K562 (cell line): ENCODE results near the gene MEF2D. TPM values are rescaled to one million over a fixed set of nuclear protein-coding genes. Genes with fewer than 3 reads are reported as not detected.

ENCODE experiments used
- CBX5 ChIP-seq: IDR thresholded peaks from 2 replicates; pipeline ENCODE4 v1.6.1; 2014; ENCODE audit warnings: low read depth, borderline replicate concordance
- CSDE1 ChIP-seq, 2 experiments: fragments of 450-650 bp; IDR thresholded peaks; 2 replicates each; pipeline ENCODE4 v1.6.1; 2016; ENCODE audit warnings: mild to moderate bottlenecking in 1 of 2
- FIP1L1 ChIP-seq: fragments of 200-400 bp; formaldehyde crosslinking; IDR thresholded peaks from 2 replicates; pipeline ENCODE4 v1.6.1; 2018; ENCODE audit warnings: mild to moderate bottlenecking, low read depth, low read length; ENCODE audit not compliant: poor library complexity, severe bottlenecking
- FOXA3 ChIP-seq, 2 experiments: fragments of 450-650 bp in 1 of 2; sonication (generic) in 1 of 2; formaldehyde crosslinking; IDR thresholded peaks in 1 of 2; conservative IDR thresholded peaks in 1 of 2; 2 replicates each; pipeline versions ENCODE4 v1.4.0 to v1.8.0; 2020 to 2022; ENCODE audit warnings: mild to moderate bottlenecking in 2 of 2, missing genetic modification reagents in 1 of 2
- SAFB ChIP-seq: fragments of 200-400 bp; formaldehyde crosslinking; IDR thresholded peaks from 2 replicates; pipeline ENCODE4 v1.6.1; 2017; ENCODE audit warnings: low read depth, low read length, borderline replicate concordance
- SIN3B ChIP-seq: fragments of 450-650 bp; IDR thresholded peaks from 2 replicates; pipeline ENCODE4 v1.6.1; 2017; ENCODE audit warnings: low read depth, mild to moderate bottlenecking, moderate library complexity
- TARDBP ChIP-seq: fragments of 450-650 bp; IDR thresholded peaks from 2 replicates; pipeline ENCODE4 v1.6.1; 2016
- THRAP3 ChIP-seq: fragments of 450-650 bp; IDR thresholded peaks from 2 replicates; pipeline ENCODE4 v1.6.1; 2016; ENCODE audit warnings: mild to moderate bottlenecking, inconsistent platforms, borderline replicate concordance
- ZBED1 ChIP-seq: IDR thresholded peaks from 2 replicates; pipeline ENCODE4 v1.6.1; 2014
- ZBTB12 ChIP-seq: fragments of 250-450 bp; sonication (Bioruptor Pico); IDR thresholded peaks from 2 replicates; pipeline ENCODE4 v1.4.0; 2020
- ZBTB40 ChIP-seq, 2 experiments: fragments of 450-650 bp in 1 of 2; sonication (generic) in 1 of 2; formaldehyde crosslinking in 1 of 2; IDR thresholded peaks; 2 replicates each; pipeline versions ENCODE4 v1.7.1 to v1.9.0; 2016 to 2022; ENCODE audit warnings: inconsistent platforms in 1 of 2, mild to moderate bottlenecking in 1 of 2, missing genetic modification reagents in 1 of 2
- polyA plus RNA-seq, 8 experiments: library from polyadenylated mRNA; depleted of rRNA in 4 of 8; stranded (reverse) in 5 of 8; unstranded in 3 of 8; fragments of >200 nt; fragmentation: Nextera tagmentation in 2 of 8; fragmentation: Illumina TruSeq in 1 of 8; extraction: Ambion mirVana in 2 of 8; extraction: Trizol in 1 of 8; gene quantifications; 2 replicates each; pipeline versions ENCODE4 v1.2.1 to v1.2.3, GENCODE V29; 2011 to 2014; ENCODE audit warnings: inconsistent platforms in 1 of 8, missing spikeins in 1 of 8
- total RNA-seq, 7 experiments: library from RNA; depleted of rRNA in 6 of 7; stranded (reverse); fragments of >200 nt in 6 of 7; fragmentation: Illumina TruSeq in 2 of 7; extraction: Trizol in 2 of 7; gene quantifications; 2 replicates each; pipeline versions ENCODE4 v1.2.1 to v1.2.3, GENCODE V29; 2011 to 2021; ENCODE audit warnings: low replicate concordance in 1 of 7
- TF ChIP-seq, protein P1 (sequence below), 2 experiments: IDR thresholded peaks; 2 replicates each; pipeline ENCODE4 v1.6.1; 2012; ENCODE audit warnings: improper control_type of control experiment in 2 of 2, low read depth in 2 of 2, low read length in 2 of 2, borderline replicate concordance in 1 of 2

The MEF2D gene
- total and polyA plus RNA-seq, 9 of the 15 experiments (the other 6 are each of a cell fraction or from before 2014, with no cell fraction given), result 0.10 to 19.5 (median 2.6) TPM

- TF ChIP-seq FIP1L1 (peak; percentile 17), ZBTB40 (IDR thresholded peaks at IDR 0.05) (peak; percentile 12; the same call in 1 of the 2 replicates), ZBTB40 (CRISPR knock-in tag; IDR thresholded peaks at IDR 0.05) (peak; percentile 44; the same call in 1 of the 2 replicates), SAFB (peak; percentile 36; the same call in 1 of the 2 replicates), CBX5 (no peak), ZBED1 (no peak), CSDE1 (IDR thresholded peaks at IDR 0.05) (no peak), FOXA3 (CRISPR knock-in tag; conservative IDR thresholded peaks at IDR 0.05 in 1 of 2, IDR thresholded peaks at IDR 0.05 in 1 of 2) (peak in 1 of 2 experiments; percentile 65; a peak in 1 of 4 replicates), ZBTB12 (CRISPR knock-in tag) (no peak), TARDBP (no peak), SIN3B (peak; percentile 59; the same call in 1 of the 2 replicates), THRAP3 (no peak)
- TF ChIP-seq, protein P1, sequence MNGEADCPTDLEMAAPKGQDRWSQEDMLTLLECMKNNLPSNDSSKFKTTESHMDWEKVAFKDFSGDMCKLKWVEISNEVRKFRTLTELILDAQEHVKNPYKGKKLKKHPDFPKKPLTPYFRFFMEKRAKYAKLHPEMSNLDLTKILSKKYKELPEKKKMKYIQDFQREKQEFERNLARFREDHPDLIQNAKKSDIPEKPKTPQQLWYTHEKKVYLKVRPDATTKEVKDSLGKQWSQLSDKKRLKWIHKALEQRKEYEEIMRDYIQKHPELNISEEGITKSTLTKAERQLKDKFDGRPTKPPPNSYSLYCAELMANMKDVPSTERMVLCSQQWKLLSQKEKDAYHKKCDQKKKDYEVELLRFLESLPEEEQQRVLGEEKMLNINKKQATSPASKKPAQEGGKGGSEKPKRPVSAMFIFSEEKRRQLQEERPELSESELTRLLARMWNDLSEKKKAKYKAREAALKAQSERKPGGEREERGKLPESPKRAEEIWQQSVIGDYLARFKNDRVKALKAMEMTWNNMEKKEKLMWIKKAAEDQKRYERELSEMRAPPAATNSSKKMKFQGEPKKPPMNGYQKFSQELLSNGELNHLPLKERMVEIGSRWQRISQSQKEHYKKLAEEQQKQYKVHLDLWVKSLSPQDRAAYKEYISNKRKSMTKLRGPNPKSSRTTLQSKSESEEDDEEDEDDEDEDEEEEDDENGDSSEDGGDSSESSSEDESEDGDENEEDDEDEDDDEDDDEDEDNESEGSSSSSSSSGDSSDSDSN (IDR thresholded peaks at IDR 0.05; ENCODE audit: borderline replicate concordance in 1 of 2, low read depth in 2 of 2, low read length in 2 of 2), result peak in 1 of 2 experiments; percentile 72; a peak in 1 of 4 replicates
Observed at GRCh38 chr1:156500793-156501506, 375 bp upstream of the MEF2D start (continued).
